ENCODE measurements around the gene SARNP. TPM values are rescaled to one million over a fixed set of nuclear protein-coding genes. Genes with fewer than 3 reads are reported as not detected.
"Not testable (repeated sequence)": the region's sequence is repeated elsewhere in the genome, so short reads cannot be mapped to it uniquely, and the experiment has no call there.

Gene SARNP, protein sequence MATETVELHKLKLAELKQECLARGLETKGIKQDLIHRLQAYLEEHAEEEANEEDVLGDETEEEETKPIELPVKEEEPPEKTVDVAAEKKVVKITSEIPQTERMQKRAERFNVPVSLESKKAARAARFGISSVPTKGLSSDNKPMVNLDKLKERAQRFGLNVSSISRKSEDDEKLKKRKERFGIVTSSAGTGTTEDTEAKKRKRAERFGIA
- 68.7 and 111 TPM in 2 replicates for total RNA-seq

DNA sequence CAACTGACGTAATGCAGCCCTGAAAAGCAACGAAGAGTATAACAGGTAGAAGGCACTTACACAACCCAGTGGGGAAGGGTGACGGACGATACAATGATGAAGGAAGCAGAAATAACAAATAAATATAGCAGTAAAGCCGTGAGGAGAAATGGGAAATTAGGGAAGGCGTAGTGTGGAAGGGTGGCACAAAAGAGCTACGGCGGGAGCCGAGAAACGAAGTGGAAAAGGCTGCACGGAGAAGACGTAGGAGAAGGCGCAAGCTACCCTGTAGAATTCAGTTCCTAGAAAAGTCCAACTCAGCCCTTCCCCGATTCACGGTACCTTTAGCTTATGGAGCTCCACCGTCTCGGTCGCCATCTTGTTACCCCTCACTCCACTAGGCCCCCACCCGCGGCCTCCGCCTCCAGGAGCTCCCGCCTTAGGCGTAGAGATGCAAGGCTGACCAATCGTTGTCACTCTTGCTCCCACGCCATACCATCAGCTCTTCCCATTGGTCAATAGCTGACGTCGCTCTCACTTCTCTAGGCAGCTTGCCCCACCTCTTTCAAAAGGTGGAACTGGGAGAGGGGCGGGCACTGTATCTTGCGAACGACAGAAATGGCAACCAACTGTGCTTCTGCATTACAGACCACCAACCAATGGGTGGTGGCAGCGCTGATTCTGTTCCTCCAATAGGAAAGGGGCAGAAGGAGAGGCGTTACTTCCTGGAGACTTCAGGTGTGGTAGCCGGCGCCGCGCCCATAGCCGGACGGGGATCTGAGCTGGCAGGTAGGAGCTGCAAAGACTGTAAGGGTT is at the start of gene SARNP, which contains the start of gene ORMDL2:
Gene SARNP, minus strand, starts transcription at position 380 of the 795 bp plus-strand sequence. Its CDS starts 23 bp downstream, at position 357.
Gene ORMDL2, plus strand, starts transcription at position 697 of the 795 bp plus-strand sequence. CDS start 959 bp downstream, outside the sequence.
- TF ChIP-seq, protein P1, sequence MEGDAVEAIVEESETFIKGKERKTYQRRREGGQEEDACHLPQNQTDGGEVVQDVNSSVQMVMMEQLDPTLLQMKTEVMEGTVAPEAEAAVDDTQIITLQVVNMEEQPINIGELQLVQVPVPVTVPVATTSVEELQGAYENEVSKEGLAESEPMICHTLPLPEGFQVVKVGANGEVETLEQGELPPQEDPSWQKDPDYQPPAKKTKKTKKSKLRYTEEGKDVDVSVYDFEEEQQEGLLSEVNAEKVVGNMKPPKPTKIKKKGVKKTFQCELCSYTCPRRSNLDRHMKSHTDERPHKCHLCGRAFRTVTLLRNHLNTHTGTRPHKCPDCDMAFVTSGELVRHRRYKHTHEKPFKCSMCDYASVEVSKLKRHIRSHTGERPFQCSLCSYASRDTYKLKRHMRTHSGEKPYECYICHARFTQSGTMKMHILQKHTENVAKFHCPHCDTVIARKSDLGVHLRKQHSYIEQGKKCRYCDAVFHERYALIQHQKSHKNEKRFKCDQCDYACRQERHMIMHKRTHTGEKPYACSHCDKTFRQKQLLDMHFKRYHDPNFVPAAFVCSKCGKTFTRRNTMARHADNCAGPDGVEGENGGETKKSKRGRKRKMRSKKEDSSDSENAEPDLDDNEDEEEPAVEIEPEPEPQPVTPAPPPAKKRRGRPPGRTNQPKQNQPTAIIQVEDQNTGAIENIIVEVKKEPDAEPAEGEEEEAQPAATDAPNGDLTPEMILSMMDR (IDR thresholded peaks at IDR 0.05; ENCODE audit: insufficient read depth, low read length, severe bottlenecking): no peak
- Histone ChIP-seq H3K4me3 (ENCODE audit: low read depth, low read length) (peak within 1 kb of the TSS; percentile 92), H3K36me3 (ENCODE audit: control insufficient read depth, insufficient read depth, low read length) (peaks cover 21% of the 10 kb centered on the region), H3K27me3 (ENCODE audit: control insufficient read depth, insufficient read depth, low read length) (no peaks in the 10 kb centered on the region)
- DNase-seq (ENCODE audit: low read depth) (peak; percentile 100), FAIRE-seq (peak; percentile 66)

DNA sequence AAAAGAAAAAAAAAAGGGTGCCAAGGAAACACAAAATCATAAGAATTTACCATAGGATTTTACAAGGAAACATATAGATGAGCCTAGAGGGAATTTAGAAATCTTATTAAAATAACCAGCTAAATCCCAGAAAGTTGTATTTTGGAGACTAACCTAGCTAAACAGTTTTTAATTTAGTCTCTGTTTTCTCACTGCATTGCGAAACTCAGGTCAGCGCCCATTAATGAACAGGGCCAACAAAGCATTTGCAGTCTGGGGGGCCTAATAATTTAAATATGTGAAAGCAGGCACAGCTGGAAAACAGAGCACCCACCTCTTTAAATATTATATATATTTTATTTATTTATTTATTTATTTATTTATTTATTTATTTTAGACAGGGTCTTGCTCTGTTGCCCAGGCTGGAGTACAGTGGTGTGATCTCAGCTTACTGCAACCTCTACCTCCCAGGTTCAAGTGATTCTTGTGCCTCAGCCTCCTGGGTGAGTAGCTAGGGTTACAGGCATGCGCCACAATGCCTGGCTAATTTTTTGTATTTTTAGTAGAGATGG is 49.0 kb upstream of the SARNP start:
- not testable (repeated sequence) for DNase-seq (ENCODE audit: low read depth); H3K36me3 ChIP-seq (ENCODE audit: control insufficient read depth, insufficient read depth, low read length); H3K4me3 ChIP-seq (ENCODE audit: low read depth, low read length); FAIRE-seq; H3K27me3 ChIP-seq (ENCODE audit: control insufficient read depth, insufficient read depth, low read length)

DNA sequence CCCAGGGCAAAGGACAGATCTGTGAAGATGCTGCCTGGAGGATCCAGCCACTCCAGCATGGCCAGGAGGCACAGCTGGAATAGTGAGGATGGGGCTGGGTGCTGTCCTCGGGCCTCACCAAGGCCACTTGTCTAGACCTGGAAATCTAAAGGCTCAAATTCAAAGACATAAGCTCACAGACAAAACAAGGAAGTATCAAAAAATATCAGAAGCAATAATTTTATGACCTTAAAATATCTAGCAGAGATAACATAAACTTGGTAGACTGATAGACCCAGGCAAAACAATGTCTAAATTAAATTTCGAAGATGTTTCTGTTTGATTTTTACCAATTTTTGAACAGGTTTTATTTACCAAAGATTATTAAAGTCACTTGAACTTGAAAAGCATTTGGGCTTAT is 47.8 kb upstream of the SARNP start:
- no peak overlapping the region for H3K4me3 ChIP-seq (ENCODE audit: low read depth, low read length)
- TF ChIP-seq, protein P1 (IDR thresholded peaks at IDR 0.05; ENCODE audit: insufficient read depth, low read length, severe bottlenecking): no peak
- FAIRE-seq: no peak
- no peak for DNase-seq (ENCODE audit: low read depth)
- no peaks in the 10 kb centered on the region for H3K36me3 ChIP-seq (ENCODE audit: control insufficient read depth, insufficient read depth, low read length)
- H3K27me3 ChIP-seq (ENCODE audit: control insufficient read depth, insufficient read depth, low read length): no peaks in the 10 kb centered on the region

DNA sequence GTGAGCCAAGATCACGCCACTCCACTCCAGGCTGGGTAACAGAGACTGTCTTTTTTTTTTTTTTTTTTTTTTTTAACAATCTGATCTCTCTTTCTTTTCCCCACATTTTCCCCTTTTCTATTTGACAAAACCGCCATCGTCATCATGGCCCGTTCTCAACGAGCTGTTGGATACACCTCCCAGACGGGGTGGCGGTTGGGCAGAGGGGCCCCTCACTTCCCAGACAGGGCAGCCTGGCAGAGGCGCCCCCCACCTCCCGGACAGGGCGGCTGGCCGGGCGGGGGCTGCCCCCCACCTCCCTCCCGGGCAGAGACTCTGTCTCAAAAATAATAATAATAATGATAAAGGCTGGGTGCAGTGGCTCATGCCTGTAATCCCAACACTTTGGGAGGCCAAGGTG is 45.4 kb upstream of the SARNP start:
- H3K36me3 ChIP-seq (ENCODE audit: control insufficient read depth, insufficient read depth, low read length); H3K27me3 ChIP-seq (ENCODE audit: control insufficient read depth, insufficient read depth, low read length); DNase-seq (ENCODE audit: low read depth); H3K4me3 ChIP-seq (ENCODE audit: low read depth, low read length); FAIRE-seq: not testable (repeated sequence)

DNA sequence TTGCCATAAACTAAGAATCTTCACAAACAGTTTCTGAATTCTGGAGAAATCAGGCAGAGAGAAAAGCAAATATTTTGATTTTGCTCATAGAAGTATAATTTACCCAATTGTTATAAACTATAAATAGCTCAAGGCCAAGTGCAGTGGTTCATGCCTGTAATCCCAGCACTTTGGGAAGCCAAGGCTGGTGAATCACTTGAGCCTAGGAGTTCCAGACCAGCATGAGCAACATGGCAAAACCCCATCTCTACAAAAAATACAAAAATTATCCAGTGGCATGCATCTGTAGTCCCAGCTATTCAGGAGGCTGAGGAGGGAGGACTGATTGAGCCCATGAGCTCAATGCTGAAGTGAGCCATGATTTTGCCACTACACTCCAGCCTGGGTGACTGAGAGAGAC is 44.8 kb upstream of the SARNP start:
- FAIRE-seq: no peak
- no peak for DNase-seq (ENCODE audit: low read depth)
- no peaks in the 10 kb centered on the region for H3K27me3 ChIP-seq (ENCODE audit: control insufficient read depth, insufficient read depth, low read length)
- TF ChIP-seq, protein P1 (IDR thresholded peaks at IDR 0.05; ENCODE audit: insufficient read depth, low read length, severe bottlenecking): no peak
- H3K4me3 ChIP-seq (ENCODE audit: low read depth, low read length): no peak overlapping the region
- no peaks in the 10 kb centered on the region for H3K36me3 ChIP-seq (ENCODE audit: control insufficient read depth, insufficient read depth, low read length)

DNA sequence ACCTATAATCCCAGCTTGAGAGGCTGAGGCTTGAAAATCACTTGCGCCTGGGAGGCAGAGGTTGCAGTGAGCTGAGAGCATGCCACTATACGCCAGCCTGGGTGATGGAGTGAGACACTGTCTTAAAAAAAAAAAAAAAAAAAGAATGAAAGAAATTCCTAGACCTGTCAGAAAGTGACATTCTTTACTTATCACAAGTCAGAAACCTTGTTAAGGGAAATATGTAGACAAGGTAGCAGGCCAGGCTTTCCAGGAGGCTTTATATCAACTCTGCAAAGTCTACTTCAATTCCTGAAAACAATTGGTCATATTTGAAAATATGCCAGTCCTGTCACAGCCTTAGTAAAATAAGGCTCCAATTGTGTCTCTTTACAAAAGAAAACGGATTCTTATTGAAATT is 44.3 kb upstream of the SARNP start:
- no peak overlapping the region for H3K4me3 ChIP-seq (ENCODE audit: low read depth, low read length)
- TF ChIP-seq, protein P1 (IDR thresholded peaks at IDR 0.05; ENCODE audit: insufficient read depth, low read length, severe bottlenecking): no peak

More for the DNA sequence above, 44.3 kb upstream of the SARNP start:
- FAIRE-seq: no peak
- H3K27me3 ChIP-seq (ENCODE audit: control insufficient read depth, insufficient read depth, low read length): no peaks in the 10 kb centered on the region
- no peaks in the 10 kb centered on the region for H3K36me3 ChIP-seq (ENCODE audit: control insufficient read depth, insufficient read depth, low read length)
- no peak for DNase-seq (ENCODE audit: low read depth)
